CD4-positive, alpha-beta T cell treated with Interferon gamma for 1 hour (primary cell): ENCODE results near the gene PCYT2.
A peak's percentile ranks its signal among the peaks of the same experiment; 100 is the strongest.

ENCODE experiments used
- DNase-seq: peaks from one replicate; pipeline ENCODE4 v3.0.0-alpha.2; 2020

The PCYT2 gene

GRCh38 chr17:81942167-81942553, 31.0 kb upstream of the PCYT2 start:
- no peak for DNase-seq

GRCh38 chr17:81941484-81942166, 30.4 kb upstream of the PCYT2 start:
- no peak for DNase-seq

DNA sequence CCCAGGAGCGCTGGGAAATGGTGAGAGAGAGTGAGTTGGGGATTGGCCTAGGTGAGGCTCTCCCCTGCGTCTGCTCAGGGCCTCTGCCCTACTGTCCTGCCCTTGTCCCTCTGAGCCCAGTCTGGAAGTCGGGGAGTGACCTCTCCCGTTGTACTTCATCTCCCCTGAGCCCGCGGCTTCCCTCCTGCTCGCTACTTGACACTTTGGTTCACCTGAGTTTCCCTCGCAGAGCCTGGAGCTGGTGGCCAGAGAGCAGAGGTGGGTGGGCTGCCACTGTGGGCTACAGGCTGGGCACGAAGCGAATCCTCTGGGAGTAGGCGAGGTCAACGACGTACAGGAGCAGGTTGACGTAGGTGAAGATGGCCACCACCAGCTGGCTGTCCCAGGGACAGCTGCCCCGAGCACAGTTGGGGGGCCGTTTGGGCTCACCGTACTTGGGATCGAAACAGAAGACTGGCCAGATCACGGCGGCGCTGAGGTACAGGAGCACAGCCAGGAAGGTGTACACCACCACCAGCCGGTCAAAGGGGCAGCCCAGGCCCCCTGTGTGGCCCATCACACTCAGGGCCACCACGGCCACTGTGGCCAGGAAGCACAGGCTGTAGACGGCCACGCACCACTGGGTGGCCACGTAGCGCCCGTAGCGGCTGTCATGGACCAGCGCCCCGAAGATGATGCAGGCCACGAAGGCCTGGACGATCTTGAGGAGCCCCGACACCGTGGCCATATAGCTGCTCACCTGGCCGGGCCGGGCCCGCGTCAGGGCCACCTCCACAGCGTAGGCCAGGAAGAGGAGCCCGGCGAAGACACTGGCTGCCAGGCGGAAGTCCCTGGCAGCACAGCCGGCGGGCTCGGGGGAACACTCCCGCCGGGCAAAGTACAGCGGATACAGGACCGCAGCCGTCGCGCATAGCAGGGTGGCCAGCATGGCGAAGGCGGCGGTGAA, 29.6 kb upstream of the PCYT2 start:
- no peak for DNase-seq

DNA sequence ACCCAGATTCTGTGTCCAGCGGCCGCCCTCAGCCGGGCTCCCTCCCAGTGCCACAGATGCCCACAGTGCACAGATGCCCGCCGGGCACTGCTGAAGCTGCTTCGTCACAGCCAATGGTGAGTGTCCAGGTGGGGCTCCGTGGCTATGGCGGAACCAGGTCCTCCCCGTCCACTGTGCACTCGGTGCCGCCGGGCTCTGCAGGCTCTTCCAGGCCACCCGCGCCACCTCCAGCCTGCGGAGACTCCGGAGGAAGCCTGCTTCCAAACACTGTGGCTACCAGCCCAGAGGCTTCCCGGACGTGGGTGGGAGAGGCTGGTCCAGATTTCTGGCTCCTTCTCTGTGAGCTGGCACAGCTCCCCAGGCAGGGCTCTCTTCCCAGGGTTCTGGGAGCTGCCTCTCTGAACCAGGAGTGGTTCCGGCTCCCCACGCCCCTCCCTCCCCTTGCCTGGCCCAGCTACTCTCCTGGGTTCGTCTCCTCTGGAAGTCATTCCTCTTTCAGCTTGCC, 28.7 kb upstream of the PCYT2 start:
- no peak for DNase-seq

DNA sequence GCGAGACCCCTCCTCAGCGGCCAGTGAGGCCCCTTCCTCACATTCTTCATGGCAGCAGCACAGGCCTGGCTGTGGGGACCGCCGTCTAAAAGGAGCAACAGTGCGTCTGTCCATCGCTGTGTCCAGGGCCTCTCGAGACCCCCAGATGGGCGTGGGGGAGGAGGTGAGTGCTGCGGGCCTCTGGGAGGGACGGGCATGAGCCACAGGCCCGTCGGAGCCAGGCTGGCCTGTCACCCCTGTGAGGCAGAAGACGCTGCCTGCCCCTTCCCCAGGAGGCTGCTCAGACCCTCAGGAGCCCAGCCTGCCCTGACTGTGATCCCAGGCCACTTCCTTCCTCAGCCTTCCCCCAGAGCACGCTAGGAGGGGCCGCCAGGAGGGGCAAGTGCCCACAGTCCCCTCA, 28.0 kb upstream of the PCYT2 start:
- DNase-seq, result no peak

DNA sequence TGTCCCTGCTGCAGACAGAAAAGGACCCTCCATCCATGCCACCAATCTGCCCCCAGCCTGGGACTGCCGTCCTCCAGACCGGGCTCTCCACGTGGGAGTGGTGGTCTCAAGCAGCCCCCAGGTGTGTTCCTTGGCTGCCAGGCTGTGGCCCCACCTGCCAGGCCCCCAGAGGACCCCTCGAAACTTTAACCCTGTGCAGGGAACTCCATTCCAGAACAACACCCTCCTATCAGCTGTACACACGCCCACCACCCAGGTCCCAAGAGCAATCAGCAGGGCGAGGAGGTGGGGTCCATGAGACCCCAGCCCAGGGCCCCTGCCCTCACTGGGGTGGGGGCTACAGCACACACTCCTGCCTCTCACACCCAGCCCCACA, 24.5 kb upstream of the PCYT2 start:
- DNase-seq, result no peak

DNA sequence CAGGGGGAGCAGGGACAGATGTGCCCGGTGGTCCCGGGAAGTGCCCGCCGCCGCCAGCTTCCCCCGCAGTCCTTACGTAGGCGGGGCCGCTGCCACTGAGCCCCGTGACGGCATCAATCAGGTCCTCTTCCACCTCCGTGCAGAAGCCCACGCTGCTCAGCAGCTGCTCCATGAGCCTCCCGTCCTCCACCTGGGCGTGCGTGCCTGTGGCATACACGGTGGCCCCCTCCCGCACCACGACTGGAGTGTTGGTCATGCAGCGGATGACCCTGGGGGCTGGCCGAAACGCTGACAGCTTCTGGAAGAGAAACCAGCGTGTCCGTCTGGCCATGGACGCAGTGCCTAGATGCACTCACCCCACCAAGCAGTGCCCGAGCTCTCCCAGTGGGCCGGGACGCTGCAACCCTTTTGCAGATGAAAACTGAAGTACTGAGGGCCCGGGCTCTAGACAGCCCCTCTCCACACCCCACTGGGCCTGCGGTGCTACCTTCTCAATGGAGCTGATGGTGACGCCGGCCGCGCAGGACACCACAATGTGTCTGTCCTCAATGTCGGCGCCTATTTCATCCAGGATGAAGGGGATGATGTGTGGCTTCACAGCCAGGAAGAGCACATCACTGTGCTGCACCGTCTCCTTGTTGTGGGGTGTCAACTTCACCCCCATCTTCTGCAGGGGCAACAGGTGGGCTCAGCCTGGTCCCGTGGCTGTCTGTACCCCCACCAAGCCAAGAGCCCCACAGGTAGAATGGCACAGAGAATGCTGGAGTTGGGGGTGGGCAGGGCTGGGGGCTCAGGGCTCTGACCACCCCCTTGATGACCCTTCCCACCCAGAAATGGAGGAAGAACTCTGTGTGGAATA, 23.9 kb upstream of the PCYT2 start:
- no peak for DNase-seq

DNA sequence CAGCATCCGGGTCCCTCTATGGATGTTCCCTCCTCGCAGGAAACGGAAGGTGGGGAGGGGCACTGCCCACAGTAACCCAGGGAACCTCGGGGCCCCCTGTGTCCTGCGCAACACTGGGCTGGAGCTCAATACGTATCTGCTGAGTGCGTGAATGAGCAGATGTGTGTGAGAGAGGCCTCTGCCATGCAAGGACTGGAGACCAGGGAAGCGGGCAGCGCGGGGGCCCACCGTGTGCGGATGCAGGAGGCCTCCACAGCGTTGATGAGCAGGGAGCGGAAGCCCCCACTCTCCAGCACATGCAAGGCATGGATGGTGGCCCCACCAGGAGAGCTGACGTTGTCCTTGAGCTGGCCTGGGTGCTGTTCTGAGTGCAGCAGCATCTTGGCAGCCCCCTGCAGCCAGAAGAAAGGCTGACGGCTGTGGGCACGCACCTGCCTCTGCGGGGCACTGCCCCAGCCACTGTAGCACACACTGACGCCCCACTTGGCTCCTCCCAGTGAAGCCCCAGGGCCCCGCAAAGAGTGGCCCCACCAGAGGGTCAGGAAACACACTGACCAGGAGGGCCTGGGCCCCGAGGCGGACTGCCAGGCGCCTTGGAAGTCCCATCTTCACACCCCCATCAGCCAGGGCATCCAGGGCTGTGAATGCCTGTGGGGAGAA, 23.0 kb upstream of the PCYT2 start:
- DNase-seq, result no peak

DNA sequence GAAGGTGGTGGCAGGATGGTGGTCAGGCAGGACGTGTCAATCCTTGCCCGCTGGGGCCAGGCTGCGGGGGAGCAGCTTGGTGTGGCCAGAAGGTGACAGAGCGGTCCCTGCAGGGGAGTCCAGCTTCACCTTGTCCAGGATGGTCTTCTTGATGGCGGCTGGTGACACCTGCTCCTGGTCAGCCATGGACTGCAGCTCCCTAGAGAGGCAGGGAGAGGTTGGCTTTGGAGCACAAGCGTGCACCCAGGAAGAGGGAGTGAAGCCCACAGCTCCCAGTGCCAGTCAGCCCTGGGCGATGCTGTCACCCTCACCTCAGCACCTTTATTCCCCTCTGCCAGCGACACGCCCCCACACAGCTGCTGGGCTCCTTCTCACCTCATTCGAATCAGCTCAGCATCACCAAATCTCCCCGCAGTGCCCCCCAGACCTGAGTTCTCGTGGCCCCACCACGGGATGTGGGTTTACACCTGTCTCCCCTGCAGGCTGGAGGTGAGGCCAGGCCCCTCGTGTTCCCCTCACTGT, 22.0 kb upstream of the PCYT2 start:
- no peak for DNase-seq

DNA sequence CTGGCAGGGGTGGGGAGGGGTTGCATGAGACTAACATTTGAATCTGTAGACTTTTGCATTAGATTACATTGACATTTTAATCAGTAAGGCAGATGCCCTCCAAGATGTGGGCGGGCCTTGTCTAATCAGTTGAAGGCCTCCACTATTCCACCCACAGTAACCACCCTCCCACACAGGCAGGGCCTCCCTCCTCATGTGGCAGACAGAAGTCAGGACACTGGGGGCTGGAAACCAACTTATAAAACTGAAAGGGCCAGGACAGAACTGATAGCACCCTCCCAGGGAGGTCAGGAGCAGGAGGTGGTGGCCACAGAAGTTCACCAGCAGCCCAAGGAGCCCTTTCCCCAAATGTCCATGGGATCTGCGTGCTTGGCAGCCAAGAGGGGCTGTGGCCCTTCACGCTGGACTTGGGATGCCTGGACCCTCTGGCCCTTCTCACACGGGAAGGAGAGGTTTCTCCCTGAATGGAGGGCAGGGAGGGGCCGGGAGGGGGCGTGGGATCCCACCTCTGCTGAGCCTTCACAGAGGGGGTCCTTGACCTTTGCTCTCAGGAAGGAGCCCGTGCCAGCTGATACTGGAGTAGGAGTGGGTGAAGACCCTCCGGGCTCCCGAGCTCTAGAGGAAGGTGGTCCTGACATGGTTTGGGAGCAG, 21.3 kb upstream of the PCYT2 start:
- DNase-seq, result no peak

GRCh38 chr17:81931557-81932332, 20.5 kb upstream of the PCYT2 start:
- DNase-seq, result no peak

GRCh38 chr17:81931189-81931556, 20.0 kb upstream of the PCYT2 start:
- no peak for DNase-seq

GRCh38 chr17:81930142-81931125, 19.2 kb upstream of the PCYT2 start:
- DNase-seq, result no peak

GRCh38 chr17:81929253-81930141, 18.3 kb upstream of the PCYT2 start:
- DNase-seq, result no peak

DNA sequence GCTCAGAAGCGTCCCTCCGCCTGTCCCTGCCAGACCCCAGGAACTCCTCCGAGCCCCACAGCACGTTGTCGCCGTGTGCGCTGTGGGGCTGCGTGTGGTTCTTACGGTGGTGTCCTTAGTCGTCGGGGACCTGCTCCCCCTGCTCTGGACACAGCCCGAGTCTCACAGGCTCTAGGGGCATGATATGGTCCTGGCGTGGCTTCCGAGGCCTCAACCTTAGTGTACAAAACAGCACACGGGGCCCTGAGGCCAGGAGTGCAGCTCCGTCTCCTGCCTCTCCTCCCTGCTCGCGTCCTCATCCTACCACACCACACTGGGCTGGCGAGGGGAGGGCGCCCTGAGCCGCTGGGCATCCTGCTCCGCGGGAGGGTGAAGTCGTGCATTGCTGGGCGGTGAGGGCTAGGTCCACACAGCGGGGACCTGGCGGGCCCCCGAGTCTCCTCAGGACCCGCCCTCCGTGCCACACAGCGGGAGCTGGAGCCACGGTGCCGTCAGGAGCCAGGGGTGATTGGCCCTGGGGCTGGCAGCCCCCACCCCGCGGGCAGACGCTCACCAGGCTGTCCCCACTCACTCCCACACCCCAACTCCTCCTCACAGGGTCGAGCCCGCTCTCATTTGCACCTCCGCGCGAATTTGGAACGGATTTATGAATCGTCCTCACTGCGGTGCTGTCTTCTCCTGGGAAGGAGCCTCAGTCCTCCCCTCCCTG, 17.5 kb upstream of the PCYT2 start:
- no peak for DNase-seq

DNA sequence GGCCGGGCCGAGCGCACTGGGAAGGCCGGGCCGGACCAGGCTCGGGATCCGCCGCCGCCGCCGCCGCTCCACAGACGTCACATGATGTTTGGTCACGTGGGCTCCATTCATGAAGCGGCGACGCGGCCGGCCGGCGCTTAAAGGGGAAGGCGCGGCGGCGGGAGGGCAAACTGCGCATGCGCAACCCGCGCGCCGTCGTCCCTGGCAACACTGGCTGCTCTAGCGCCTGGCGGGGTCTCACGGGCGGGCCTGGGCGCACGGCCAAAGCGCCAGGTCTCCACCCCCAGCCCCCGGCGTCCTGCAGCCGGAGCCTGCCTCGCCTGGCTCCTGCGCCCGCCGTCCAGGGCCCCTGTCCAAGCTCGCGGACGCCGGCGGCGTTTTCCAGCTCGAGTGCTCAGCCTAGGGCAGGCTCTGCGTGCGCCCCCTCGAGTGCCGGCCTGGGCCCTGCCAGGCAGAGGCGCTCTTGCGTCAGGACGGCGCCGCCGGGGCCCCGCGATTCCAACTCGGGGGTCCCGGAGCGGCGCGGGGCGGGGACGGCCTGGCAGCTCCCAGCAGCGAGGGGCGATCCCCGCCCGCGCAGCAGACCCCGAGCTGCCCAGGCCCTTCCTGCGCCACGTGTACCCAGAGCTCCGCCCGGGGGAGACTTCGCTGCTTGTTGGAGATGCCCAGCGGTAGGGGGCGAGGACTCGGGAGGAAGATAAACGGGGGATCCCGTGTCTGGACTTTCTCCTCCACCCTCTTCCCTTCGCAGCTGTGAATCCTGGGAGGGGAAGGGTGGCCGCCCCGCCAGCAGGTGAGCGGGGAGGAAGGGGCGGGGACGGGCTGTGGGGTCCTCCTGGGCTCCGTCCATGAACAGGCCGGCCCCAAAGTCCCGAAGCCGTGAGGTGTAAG, 16.7 kb upstream of the PCYT2 start, which contains the start of gene MAFG:
Gene MAFG (minus strand): TSS at position 83 of the 891 bp plus-strand sequence. CDS start 4,550 bp downstream, outside the sequence.
- DNase-seq, result peak; percentile 90

GRCh38 chr17:81927152-81927652, 16.0 kb upstream of the PCYT2 start:
- DNase-seq, result no peak
